Natural killer cell (primary cell): Measurements from ENCODE around the gene ADCY5. TPM values are rescaled to one million over a fixed set of nuclear protein-coding genes. Genes with fewer than 3 reads are reported as not detected.

Source experiments
- ATAC-seq, 3 donors: fragments of 150-1000 bp in 2 of 3; fragments of 200-7000 bp in 1 of 3; cut with Tn5 transposase; 1 replicate in 1 of 3; 2 replicates in 2 of 3; pipeline ENCODE4 v1.10.0; 2021; ENCODE audit warnings: mild to moderate bottlenecking in 2 of 3, moderate library complexity in 2 of 3
- DNase-seq, 2 donors: peaks; one replicate each; pipeline versions ENCODE4 v3.0.0 to v3.0.0-alpha.2; 2013 to 2021; ENCODE audit warnings: mixed read lengths in 1 of 2
- H3K27ac ChIP-seq: one replicate; pipeline ENCODE4 v1.5.1; 2013; ENCODE audit warnings: mild to moderate bottlenecking, low read length
- H3K27me3 ChIP-seq: one replicate; pipeline ENCODE4 v1.6.1; 2013; ENCODE audit warnings: low read length; ENCODE audit not compliant: control insufficient read depth, insufficient read depth
- H3K36me3 ChIP-seq: one replicate; pipeline ENCODE4 v1.6.1; 2013; ENCODE audit warnings: low read length; ENCODE audit not compliant: control insufficient read depth, insufficient read depth
- H3K4me1 ChIP-seq: one replicate; pipeline ENCODE4 v1.6.1; 2013; ENCODE audit warnings: low read length; ENCODE audit not compliant: control insufficient read depth, insufficient read depth
- H3K4me3 ChIP-seq: one replicate; pipeline ENCODE4 v1.5.1; 2013; ENCODE audit warnings: low read length
- H3K9me3 ChIP-seq: one replicate; pipeline ENCODE4 v1.6.1; 2013; ENCODE audit warnings: low read length; ENCODE audit not compliant: control insufficient read depth, insufficient read depth
- H3K27ac Mint-ChIP-seq, 2 donors: one replicate each; pipeline ENCODE4 v1.8.0; 2022; ENCODE audit warnings: mild to moderate bottlenecking in 2 of 2, mixed read lengths in 2 of 2, moderate library complexity in 1 of 2
- H3K27me3 Mint-ChIP-seq, 2 donors: one replicate each; pipeline ENCODE4 v1.8.0; 2022; ENCODE audit warnings: low read depth in 2 of 2, mixed read lengths in 2 of 2
- H3K36me3 Mint-ChIP-seq: one replicate; pipeline ENCODE4 v1.8.0; 2022; ENCODE audit warnings: mixed read lengths
- H3K4me1 Mint-ChIP-seq, 2 donors: one replicate each; pipeline ENCODE4 v1.8.0; 2022; ENCODE audit warnings: mixed read lengths in 2 of 2
- H3K4me3 Mint-ChIP-seq: one replicate; pipeline ENCODE4 v1.8.0; 2022; ENCODE audit warnings: mild to moderate bottlenecking, moderate library complexity, mixed read lengths
- H3K9me3 Mint-ChIP-seq, 2 donors: one replicate each; pipeline ENCODE4 v1.8.0; 2022; ENCODE audit warnings: mixed read lengths in 2 of 2
- WGBS: methylation state at CpG from one replicate; pipeline ENCODE4 v1.1.7; 2013; ENCODE audit warnings: missing lambda C conversion rate; ENCODE audit not compliant: insufficient coverage; 5-methylcytosine and 5-hydroxymethylcytosine counted together
- intact Hi-C: fragments of 100-400 bp; cut with micrococcal nuclease; formaldehyde crosslinking; loops from one replicate; pipeline ENCODE4 v1.14.2; 2022
- total RNA-seq, 4 donors: library from RNA; stranded (reverse); fragments of 120-200 nt in 1 of 4; gene quantifications; one replicate each; pipeline versions ENCODE4 v1.2.3 to v1.2.4, GENCODE V29; 2013 to 2022
- TF ChIP-seq, protein P1 (sequence below): fragments of 200-600 bp; IDR thresholded peaks from one replicate; pipeline ENCODE4 v1.8.0; 2022; ENCODE audit warnings: antibody characterized with exemption

ADCY5 gene
- total RNA-seq, 3 donors from 2014 or later (not counting 1 experiment from before 2014, with no cell fraction given) = not detected

DNA sequence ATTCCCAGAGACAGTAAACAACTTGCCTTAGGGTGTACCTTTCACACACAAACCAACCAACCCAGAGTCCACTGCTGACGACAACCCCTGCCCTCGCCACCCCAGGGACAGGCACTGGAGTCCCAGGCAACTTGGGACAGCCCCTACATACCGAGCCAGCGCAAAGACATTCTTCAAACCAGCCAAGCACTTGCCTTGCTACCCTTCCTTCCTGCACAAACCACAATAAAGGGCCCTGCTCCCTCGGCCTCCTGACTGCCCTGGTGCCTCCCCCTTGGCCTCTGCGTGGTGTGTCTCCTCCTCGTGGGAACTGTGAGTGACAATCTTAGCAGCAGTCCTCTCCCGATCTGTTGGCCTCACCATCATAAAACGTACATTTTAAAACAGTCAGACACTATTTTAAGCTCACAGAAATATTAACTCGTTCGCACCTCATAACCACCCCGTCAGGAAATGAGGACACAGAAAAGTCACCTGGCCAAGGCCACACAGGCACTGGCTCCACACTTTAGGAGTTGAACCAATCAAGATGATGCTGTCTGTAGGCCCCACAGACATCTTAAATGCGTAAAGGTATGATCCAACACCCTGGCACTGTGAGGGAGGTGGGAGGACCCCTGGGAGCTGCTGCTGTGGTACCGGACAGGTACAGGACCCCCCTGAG is 113.8 kb downstream of the ADCY5 start:
- DNase-seq (peak in 1 of 2 donors; percentile 24), ATAC-seq (peak in 1 of 3 donors; percentile 38)
- no peak overlapping the region for H3K4me3 ChIP-seq
- H3K36me3 Mint-ChIP-seq = no peaks in the 10 kb centered on the region
- H3K4me3 Mint-ChIP-seq = no peak overlapping the region
- H3K4me1 Mint-ChIP-seq = peaks cover 7% of the 10 kb centered on the region in 2 donors
- H3K9me3 Mint-ChIP-seq = no peaks in the 10 kb centered on the region
- no peak overlapping the region for H3K27ac Mint-ChIP-seq
- no peaks in the 10 kb centered on the region for H3K27me3 Mint-ChIP-seq
- intact Hi-C loops = no loop called here
- H3K36me3 ChIP-seq = no peaks in the 10 kb centered on the region
- H3K27ac ChIP-seq = no peak overlapping the region
- WGBS = 25% methylated on average over 14 of the region's 14 CpGs
- no peaks in the 10 kb centered on the region for H3K27me3 ChIP-seq
- H3K9me3 ChIP-seq = no peaks in the 10 kb centered on the region
- peaks cover 12% of the 10 kb centered on the region for H3K4me1 ChIP-seq
- TF ChIP-seq, protein P1, sequence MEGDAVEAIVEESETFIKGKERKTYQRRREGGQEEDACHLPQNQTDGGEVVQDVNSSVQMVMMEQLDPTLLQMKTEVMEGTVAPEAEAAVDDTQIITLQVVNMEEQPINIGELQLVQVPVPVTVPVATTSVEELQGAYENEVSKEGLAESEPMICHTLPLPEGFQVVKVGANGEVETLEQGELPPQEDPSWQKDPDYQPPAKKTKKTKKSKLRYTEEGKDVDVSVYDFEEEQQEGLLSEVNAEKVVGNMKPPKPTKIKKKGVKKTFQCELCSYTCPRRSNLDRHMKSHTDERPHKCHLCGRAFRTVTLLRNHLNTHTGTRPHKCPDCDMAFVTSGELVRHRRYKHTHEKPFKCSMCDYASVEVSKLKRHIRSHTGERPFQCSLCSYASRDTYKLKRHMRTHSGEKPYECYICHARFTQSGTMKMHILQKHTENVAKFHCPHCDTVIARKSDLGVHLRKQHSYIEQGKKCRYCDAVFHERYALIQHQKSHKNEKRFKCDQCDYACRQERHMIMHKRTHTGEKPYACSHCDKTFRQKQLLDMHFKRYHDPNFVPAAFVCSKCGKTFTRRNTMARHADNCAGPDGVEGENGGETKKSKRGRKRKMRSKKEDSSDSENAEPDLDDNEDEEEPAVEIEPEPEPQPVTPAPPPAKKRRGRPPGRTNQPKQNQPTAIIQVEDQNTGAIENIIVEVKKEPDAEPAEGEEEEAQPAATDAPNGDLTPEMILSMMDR = no peak

DNA sequence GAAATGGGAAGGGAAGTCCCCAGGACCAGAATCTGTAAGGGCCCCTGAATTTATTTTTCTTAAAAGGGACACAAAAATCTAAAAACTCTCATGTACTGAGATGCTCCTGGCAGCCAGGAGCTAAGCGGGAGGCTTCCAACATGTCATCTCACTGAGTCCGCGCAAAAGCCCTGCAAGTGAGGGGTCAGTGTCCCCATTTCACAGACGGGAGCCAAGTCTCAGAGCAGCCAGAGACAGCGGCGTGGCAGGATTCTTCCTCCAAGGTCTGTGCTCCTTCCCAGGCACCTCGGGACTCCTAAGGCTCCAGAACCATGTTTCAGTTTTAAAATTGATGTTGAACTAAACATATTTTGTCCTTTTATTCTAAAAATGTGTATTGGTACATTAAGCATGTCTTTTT is 114.8 kb downstream of the ADCY5 start:
- Mint-ChIP-seq H3K36me3 (no peaks in the 10 kb centered on the region), H3K9me3 (no peaks in the 10 kb centered on the region), H3K4me1 (peaks cover 7% of the 10 kb centered on the region in 2 donors), H3K27me3 (no peaks in the 10 kb centered on the region), H3K4me3 (no peak overlapping the region), H3K27ac (no peak overlapping the region)
- no peaks in the 10 kb centered on the region for H3K36me3 ChIP-seq
- peaks cover 12% of the 10 kb centered on the region for H3K4me1 ChIP-seq
- H3K27ac ChIP-seq = no peak overlapping the region
- no peaks in the 10 kb centered on the region for H3K27me3 ChIP-seq
- ATAC-seq = no peak
- H3K9me3 ChIP-seq = no peaks in the 10 kb centered on the region
- 94% methylated on average over 7 of the region's 7 CpGs for WGBS
- no peak for DNase-seq
- no peak overlapping the region for H3K4me3 ChIP-seq
- intact Hi-C loops = no loop called here
- TF ChIP-seq, protein P1 = no peak

DNA sequence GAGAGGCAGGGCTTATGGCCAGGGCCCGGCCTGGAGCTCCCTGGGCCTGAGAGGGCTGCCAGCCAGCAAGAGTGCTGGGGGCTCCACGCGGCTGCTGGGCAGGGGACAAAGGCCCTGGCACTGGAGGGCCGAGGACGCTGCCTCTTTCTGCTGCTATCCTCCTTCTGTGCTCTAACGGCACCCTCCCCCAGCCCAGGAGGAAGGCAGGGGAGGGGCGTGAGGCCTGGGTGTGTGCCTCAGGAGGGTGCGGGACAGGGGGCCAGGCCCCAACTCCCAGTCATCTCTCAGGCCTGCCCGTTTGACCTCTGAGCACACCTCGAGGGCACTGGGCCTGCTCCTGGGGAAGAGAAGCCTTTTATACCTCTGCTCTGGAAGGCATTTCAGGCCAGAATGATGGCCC is 115.5 kb downstream of the ADCY5 start:
- Mint-ChIP-seq H3K27ac (no peak overlapping the region), H3K4me1 (peaks cover 7% of the 10 kb centered on the region in 2 donors), H3K4me3 (no peak overlapping the region), H3K9me3 (no peaks in the 10 kb centered on the region), H3K27me3 (no peaks in the 10 kb centered on the region), H3K36me3 (no peaks in the 10 kb centered on the region)
- TF ChIP-seq, protein P1 = no peak
- ATAC-seq = no peak
- no peak overlapping the region for H3K4me3 ChIP-seq
- 89% methylated on average over 10 of the region's 10 CpGs for WGBS
- DNase-seq = no peak
- no peaks in the 10 kb centered on the region for H3K36me3 ChIP-seq
- H3K9me3 ChIP-seq = no peaks in the 10 kb centered on the region
- intact Hi-C loops = no loop called here
- H3K27me3 ChIP-seq = peaks cover under 1% of the 10 kb centered on the region
- H3K4me1 ChIP-seq = peaks cover 12% of the 10 kb centered on the region
- H3K27ac ChIP-seq = no peak overlapping the region

DNA sequence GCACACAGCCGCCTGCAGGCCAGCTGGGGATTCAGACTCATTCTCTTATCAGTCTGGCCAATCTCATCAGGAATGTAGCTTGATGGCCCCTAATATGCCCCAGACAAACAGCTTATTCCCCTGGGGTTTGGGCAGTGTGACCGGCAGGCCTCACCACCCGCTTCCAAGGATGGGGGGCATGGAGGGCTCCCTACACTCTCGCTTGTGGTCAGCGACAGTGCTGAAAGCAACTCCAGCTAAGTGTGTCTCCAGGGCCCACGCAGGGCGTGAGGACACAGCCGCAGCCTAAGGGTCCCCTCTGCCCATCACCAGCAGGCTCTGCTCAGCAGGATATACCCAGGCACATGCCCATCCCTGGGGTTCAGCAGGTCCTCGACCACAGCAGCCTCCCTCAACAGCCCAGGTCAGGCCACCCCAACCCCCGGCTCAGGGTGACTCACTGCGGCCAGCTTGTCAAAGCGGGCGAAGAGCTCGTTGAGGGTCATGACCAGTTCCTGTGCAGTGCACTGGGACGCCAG is 116.7 kb downstream of the ADCY5 start:
- Mint-ChIP-seq H3K4me1 (peaks cover 7% of the 10 kb centered on the region in 2 donors), H3K4me3 (no peak overlapping the region), H3K36me3 (no peaks in the 10 kb centered on the region), H3K9me3 (no peaks in the 10 kb centered on the region), H3K27ac (no peak overlapping the region), H3K27me3 (no peaks in the 10 kb centered on the region)
- H3K4me1 ChIP-seq = peaks cover 12% of the 10 kb centered on the region
- 91% methylated on average over 15 of the region's 15 CpGs for WGBS
- H3K4me3 ChIP-seq = no peak overlapping the region
- H3K27me3 ChIP-seq = peaks cover 4% of the 10 kb centered on the region
- ATAC-seq = no peak
- TF ChIP-seq, protein P1 = no peak
- no peak for DNase-seq
- intact Hi-C loops = no loop called here
- H3K27ac ChIP-seq = no peak overlapping the region
- H3K9me3 ChIP-seq = no peaks in the 10 kb centered on the region
- H3K36me3 ChIP-seq = no peaks in the 10 kb centered on the region
